Activated T-cell treated with anti-CD3 and anti-CD28 coated beads, Interleukin-2, amount 50 U/mL, for 24 hours (primary cell): ENCODE results near the gene LHFPL3.

ENCODE experiments used
- DNase-seq: peaks from one replicate; pipeline ENCODE4 v3.0.0-alpha.2; 2020
- H3K27ac Mint-ChIP-seq: 2 replicates; pipeline ENCODE4 v1.8.0; 2020; ENCODE audit warnings: mild to moderate bottlenecking, mixed read lengths
- H3K27me3 Mint-ChIP-seq: 2 replicates; pipeline ENCODE4 v1.8.0; 2020; ENCODE audit warnings: mixed read lengths
- H3K36me3 Mint-ChIP-seq: 2 replicates; pipeline ENCODE4 v1.8.0; 2020; ENCODE audit warnings: low read depth, mixed read lengths
- H3K4me1 Mint-ChIP-seq: 2 replicates; pipeline ENCODE4 v1.8.0; 2020; ENCODE audit warnings: low read depth, mixed read lengths
- H3K4me3 Mint-ChIP-seq: 2 replicates; pipeline ENCODE4 v1.8.0; 2020; ENCODE audit warnings: mild to moderate bottlenecking, moderate library complexity, mixed read lengths
- H3K9me3 Mint-ChIP-seq: 2 replicates; pipeline ENCODE4 v1.8.0; 2020; ENCODE audit warnings: mixed read lengths

Gene LHFPL3

DNA sequence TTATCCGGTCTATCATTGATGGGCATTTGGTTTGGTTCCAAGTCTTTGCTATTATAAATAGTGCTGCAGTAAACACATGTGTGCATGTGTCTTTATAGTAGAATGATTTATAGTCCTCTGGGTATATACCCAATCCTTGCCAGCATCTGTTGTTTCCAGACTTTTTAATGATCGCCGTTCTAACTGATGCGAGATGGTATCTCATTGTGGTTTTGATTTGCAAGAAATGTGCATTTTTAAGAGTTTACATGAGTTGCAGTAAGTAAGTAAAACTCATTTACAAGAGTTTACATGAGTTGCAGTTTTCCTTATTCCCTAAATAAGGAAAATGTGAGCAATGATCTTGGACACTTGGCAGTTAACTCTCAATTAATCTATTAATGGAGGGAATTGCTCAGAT is 312.1 kb downstream of the LHFPL3 start:
- Mint-ChIP-seq H3K36me3 (no peaks in the 10 kb centered on the region), H3K4me3 (no peak overlapping the region), H3K9me3 (no peaks in the 10 kb centered on the region), H3K27ac (no peak overlapping the region), H3K27me3 (peaks cover 9% of the 10 kb centered on the region), H3K4me1 (no peaks in the 10 kb centered on the region)
- no peak for DNase-seq

- no peaks in the 10 kb centered on the region for H3K9me3 Mint-ChIP-seq
- H3K27me3 Mint-ChIP-seq, result peaks cover 12% of the 10 kb centered on the region
- H3K36me3 Mint-ChIP-seq, result no peaks in the 10 kb centered on the region
- H3K4me3 Mint-ChIP-seq, result no peak overlapping the region
- H3K27ac Mint-ChIP-seq, result no peak overlapping the region
- no peaks in the 10 kb centered on the region for H3K4me1 Mint-ChIP-seq
- DNase-seq, result no peak
Observed at GRCh38 chr7:104642560-104642959, 314.2 kb downstream of the LHFPL3 start.

- no peak overlapping the region for H3K4me3 Mint-ChIP-seq
- no peaks in the 10 kb centered on the region for H3K36me3 Mint-ChIP-seq
- H3K4me1 Mint-ChIP-seq, result no peaks in the 10 kb centered on the region
- no peak for DNase-seq
- H3K27ac Mint-ChIP-seq, result no peak overlapping the region
- H3K9me3 Mint-ChIP-seq, result no peaks in the 10 kb centered on the region
- H3K27me3 Mint-ChIP-seq, result peaks cover 12% of the 10 kb centered on the region
Observed at GRCh38 chr7:104643587-104644217, 315.3 kb downstream of the LHFPL3 start.

GRCh38 chr7:104650991-104651640 is 322.7 kb downstream of the LHFPL3 start:
- Mint-ChIP-seq H3K4me3 (no peak overlapping the region), H3K4me1 (no peaks in the 10 kb centered on the region), H3K27ac (no peak overlapping the region), H3K9me3 (no peaks in the 10 kb centered on the region), H3K36me3 (no peaks in the 10 kb centered on the region), H3K27me3 (peaks cover 6% of the 10 kb centered on the region)
- DNase-seq, result no peak

GRCh38 chr7:104652434-104652833 is 324.0 kb downstream of the LHFPL3 start:
- Mint-ChIP-seq H3K27me3 (peaks cover 4% of the 10 kb centered on the region), H3K4me3 (no peak overlapping the region), H3K4me1 (no peaks in the 10 kb centered on the region), H3K36me3 (no peaks in the 10 kb centered on the region), H3K27ac (no peak overlapping the region), H3K9me3 (no peaks in the 10 kb centered on the region)
- DNase-seq, result no peak

DNA sequence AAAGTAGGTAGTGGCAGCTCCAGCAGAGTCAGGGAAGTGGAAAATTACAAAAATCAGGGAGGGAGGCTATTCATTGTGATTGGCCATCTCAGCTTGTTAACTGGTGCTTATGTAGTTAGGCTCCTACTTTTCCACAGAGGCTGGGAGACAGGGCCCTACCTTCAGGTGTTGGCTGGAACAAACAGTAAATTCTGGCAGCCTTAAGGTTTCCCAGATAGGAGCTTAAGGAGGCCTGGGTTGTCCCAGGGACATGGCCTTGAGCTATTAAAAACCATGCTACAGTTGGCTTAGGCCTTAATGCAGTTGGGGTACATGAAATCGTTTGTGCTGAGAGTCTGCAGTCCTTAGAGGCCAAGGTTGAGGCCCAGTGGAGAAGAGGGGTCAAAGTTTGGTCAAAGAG is 324.5 kb downstream of the LHFPL3 start:
- Mint-ChIP-seq H3K36me3 (no peaks in the 10 kb centered on the region), H3K27me3 (peaks cover 4% of the 10 kb centered on the region), H3K4me1 (no peaks in the 10 kb centered on the region), H3K9me3 (no peaks in the 10 kb centered on the region), H3K27ac (no peak overlapping the region), H3K4me3 (no peak overlapping the region)
- DNase-seq, result no peak

- Mint-ChIP-seq H3K4me3 (no peak overlapping the region), H3K4me1 (no peaks in the 10 kb centered on the region), H3K27me3 (peaks cover 2% of the 10 kb centered on the region), H3K9me3 (no peaks in the 10 kb centered on the region), H3K36me3 (no peaks in the 10 kb centered on the region), H3K27ac (no peak overlapping the region)
- DNase-seq, result no peak
Observed at GRCh38 chr7:104653825-104654401, 325.5 kb downstream of the LHFPL3 start.

- H3K4me3 Mint-ChIP-seq, result no peak overlapping the region
- no peaks in the 10 kb centered on the region for H3K9me3 Mint-ChIP-seq
- no peak overlapping the region for H3K27ac Mint-ChIP-seq
- no peaks in the 10 kb centered on the region for H3K36me3 Mint-ChIP-seq
- DNase-seq, result no peak
- no peaks in the 10 kb centered on the region for H3K27me3 Mint-ChIP-seq
- H3K4me1 Mint-ChIP-seq, result no peaks in the 10 kb centered on the region
Observed at GRCh38 chr7:104655592-104655991, 327.2 kb downstream of the LHFPL3 start.

- no peak for DNase-seq
- Mint-ChIP-seq H3K36me3 (no peaks in the 10 kb centered on the region), H3K27me3 (no peaks in the 10 kb centered on the region), H3K4me1 (no peaks in the 10 kb centered on the region), H3K9me3 (no peaks in the 10 kb centered on the region), H3K4me3 (no peak overlapping the region), H3K27ac (no peak overlapping the region)
Observed at GRCh38 chr7:104656467-104656866, 328.1 kb downstream of the LHFPL3 start.

GRCh38 chr7:104657134-104657533 is 328.7 kb downstream of the LHFPL3 start:
- H3K4me1 Mint-ChIP-seq, result no peaks in the 10 kb centered on the region
- H3K4me3 Mint-ChIP-seq, result no peak overlapping the region
- H3K27ac Mint-ChIP-seq, result no peak overlapping the region
- H3K27me3 Mint-ChIP-seq, result no peaks in the 10 kb centered on the region
- H3K9me3 Mint-ChIP-seq, result no peaks in the 10 kb centered on the region
- DNase-seq, result no peak
- no peaks in the 10 kb centered on the region for H3K36me3 Mint-ChIP-seq

DNA sequence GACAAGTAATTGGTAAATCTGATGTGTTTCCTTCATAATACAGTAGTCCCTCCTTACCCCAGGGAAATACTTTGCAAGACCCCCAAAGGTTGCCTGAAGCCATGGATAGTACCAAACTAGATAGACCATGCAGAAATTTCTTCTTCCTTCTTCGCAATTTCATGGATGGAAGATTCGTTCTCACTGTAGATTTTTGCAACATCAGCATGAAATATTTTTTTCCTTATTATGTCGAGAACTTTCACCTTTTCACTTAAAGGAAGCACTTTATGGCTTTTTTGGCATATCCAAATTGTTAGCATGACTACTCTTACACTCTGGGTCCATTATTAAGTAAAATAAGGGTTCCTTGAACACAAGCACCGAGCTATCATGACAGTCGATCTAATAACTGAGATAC is 333.2 kb downstream of the LHFPL3 start:
- Mint-ChIP-seq H3K27me3 (no peaks in the 10 kb centered on the region), H3K9me3 (no peaks in the 10 kb centered on the region), H3K4me3 (no peak overlapping the region), H3K4me1 (no peaks in the 10 kb centered on the region), H3K27ac (no peak overlapping the region), H3K36me3 (no peaks in the 10 kb centered on the region)
- no peak for DNase-seq

GRCh38 chr7:104664648-104665047 is 336.2 kb downstream of the LHFPL3 start:
- no peak overlapping the region for H3K27ac Mint-ChIP-seq
- H3K36me3 Mint-ChIP-seq, result no peaks in the 10 kb centered on the region
- no peaks in the 10 kb centered on the region for H3K9me3 Mint-ChIP-seq
- no peak for DNase-seq
- no peak overlapping the region for H3K4me3 Mint-ChIP-seq
- no peaks in the 10 kb centered on the region for H3K4me1 Mint-ChIP-seq
- H3K27me3 Mint-ChIP-seq, result no peaks in the 10 kb centered on the region

- Mint-ChIP-seq H3K27ac (no peak overlapping the region), H3K27me3 (peaks cover 11% of the 10 kb centered on the region), H3K4me3 (no peak overlapping the region), H3K36me3 (no peaks in the 10 kb centered on the region), H3K4me1 (no peaks in the 10 kb centered on the region), H3K9me3 (no peaks in the 10 kb centered on the region)
- DNase-seq, result no peak
Observed at GRCh38 chr7:104677587-104677986, 349.2 kb downstream of the LHFPL3 start.

DNA sequence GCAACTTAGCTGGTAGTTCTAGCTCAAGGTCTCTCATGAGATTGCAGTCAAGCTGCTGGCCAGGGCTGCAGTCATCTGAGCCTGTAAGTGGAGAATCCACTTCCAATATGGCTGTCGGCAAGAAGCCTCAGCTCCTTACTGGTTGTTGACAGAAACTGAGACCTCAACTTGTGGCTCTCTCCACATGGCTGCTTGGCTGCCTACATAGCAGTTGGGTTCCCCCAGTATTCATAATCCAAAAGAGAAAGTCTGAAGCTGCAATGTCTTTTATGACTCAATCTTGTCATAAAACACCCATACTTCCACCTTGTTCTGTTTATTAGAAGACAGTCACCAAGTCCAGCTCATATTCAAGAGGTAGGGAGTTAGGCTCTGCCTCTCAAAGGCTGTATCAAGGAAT is 350.7 kb downstream of the LHFPL3 start:
- Mint-ChIP-seq H3K27me3 (peaks cover 5% of the 10 kb centered on the region), H3K4me1 (no peaks in the 10 kb centered on the region), H3K9me3 (no peaks in the 10 kb centered on the region), H3K36me3 (no peaks in the 10 kb centered on the region), H3K4me3 (no peak overlapping the region), H3K27ac (no peak overlapping the region)
- DNase-seq, result no peak

DNA sequence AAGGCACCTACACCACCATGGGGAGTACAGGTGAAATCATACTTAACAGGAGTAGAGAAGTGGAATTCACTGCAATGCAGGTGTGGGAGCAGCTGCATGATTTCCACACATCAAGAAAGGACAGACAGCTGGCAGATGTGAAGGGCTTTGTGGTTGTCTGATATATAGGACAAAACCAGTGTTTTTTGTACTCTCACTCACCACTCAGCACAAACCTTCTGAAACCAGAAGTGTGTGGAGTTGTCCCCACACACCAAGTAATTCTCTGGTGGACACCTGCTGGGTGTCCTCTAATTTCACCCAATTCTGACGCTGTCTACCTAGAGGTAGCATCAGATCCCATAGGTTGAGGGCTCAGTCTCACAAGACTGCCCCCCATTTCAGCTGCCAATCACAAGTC is 357.9 kb downstream of the LHFPL3 start:
- no peak overlapping the region for H3K4me3 Mint-ChIP-seq
- H3K27ac Mint-ChIP-seq, result no peak overlapping the region
- H3K36me3 Mint-ChIP-seq, result no peaks in the 10 kb centered on the region
- no peaks in the 10 kb centered on the region for H3K27me3 Mint-ChIP-seq
- DNase-seq, result no peak
- no peaks in the 10 kb centered on the region for H3K4me1 Mint-ChIP-seq
- H3K9me3 Mint-ChIP-seq, result no peaks in the 10 kb centered on the region
